ENCODE results near the gene GPR137C.

GRCh38 chr14:52590318-52590717 lies 37.7 kb downstream of the GPR137C start:
- TF ChIP-seq CTCF (IDR thresholded peaks at IDR 0.05) (no peak), POLR2A (IDR thresholded peaks at IDR 0.05) (no peak)

Data from vagina (tissue), 2 donors.